Islet of Langerhans (tissue), 1 donor: ENCODE results near the gene USP35.

ENCODE experiments used
- FAIRE-seq: peaks from one replicate; lab custom pipeline; 2011; peaks lifted over from hg19 to GRCh38; lab: Jason Lieb, UNC

Gene USP35

DNA sequence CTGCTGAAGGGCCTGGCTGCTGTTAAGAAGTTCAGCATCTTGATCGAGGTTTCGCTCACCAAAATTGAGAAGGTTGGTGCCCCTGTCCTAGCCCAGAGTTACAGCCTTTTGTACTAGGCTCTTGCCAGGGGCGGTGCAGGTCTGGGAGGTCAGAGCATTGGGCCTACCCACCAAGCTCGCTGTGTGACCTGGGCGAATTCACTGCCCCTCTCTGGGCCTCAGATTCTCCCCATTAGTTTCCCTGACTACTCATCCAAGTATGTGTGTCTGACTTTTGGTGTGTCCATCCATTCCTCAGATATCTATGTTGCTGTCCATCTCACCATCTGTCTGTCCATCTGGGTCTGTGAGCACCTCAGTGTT lies 10.9 kb downstream of the USP35 start:
- FAIRE-seq = no peak

DNA sequence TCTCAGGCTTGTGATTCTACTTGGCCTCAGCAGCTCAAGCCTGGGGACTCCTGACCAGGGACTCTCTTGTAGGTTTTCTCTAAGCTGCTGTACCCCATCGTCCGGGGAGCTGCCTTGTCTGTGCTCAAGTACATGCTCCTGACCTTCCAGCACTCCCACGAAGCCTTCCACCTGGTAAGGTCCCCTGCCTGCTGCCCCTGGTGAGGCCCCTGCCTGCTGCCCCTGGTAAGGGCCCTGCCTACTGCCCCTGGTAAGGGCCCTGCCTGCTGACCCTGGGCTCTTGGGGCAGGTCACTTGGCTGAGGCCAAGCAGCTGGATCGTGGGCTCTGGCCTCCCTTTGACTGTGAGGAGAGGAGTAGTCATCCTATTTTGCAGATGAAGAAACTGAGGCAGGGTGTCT lies 11.3 kb downstream of the USP35 start:
- no peak for FAIRE-seq

DNA sequence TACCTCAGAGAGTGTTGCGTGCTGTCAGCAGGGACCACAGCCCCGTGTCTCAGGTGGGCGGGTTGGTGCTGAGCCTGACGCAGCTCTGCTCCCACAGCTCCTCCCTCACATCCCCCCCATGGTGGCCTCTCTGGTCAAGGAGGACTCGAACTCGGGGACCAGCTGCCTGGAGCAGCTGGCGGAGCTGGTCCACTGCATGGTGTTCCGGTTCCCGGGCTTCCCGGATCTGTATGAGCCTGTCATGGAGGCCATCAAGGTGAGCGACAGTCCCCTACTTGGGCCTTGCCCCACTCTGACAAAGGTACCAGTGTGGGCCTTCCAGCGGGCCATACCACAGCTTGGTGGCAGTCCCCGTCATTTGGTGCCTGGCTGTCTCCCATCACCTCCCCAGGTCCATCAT lies 11.8 kb downstream of the USP35 start:
- no peak for FAIRE-seq

DNA sequence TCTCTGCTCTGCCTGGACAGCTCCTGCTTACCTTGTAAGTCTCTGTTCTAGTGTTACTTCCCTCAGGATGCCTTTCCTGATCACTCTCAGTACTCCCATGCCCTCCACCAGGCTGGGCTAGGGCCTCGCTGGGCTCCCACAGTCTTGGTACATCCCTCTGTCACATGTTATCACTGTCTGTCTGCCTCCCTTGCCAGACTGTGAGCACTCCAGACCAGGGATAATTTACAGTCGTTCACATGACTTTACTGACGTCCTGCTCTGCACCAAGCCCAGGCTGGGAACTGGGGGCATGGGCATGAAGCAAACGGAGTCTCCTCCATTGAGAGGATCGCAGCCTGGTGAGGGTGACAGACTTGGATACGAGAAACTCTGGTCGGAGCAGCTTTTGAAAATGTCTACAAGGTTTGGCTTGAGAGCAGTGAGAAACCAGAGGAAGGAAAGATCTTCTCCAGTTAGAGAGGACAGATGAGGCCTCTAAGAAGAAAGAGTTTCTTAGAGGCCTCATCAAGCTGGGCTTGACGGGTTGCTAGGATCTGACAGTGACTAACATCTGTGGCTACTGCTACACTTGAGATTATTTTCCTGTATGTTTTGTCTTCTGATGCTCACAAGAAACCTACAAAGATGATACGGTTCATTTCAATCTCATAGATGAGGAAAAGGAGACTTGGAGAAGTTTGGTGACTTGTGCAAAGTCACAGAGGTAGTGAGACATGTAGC lies 12.5 kb downstream of the USP35 start:
- FAIRE-seq = no peak

DNA sequence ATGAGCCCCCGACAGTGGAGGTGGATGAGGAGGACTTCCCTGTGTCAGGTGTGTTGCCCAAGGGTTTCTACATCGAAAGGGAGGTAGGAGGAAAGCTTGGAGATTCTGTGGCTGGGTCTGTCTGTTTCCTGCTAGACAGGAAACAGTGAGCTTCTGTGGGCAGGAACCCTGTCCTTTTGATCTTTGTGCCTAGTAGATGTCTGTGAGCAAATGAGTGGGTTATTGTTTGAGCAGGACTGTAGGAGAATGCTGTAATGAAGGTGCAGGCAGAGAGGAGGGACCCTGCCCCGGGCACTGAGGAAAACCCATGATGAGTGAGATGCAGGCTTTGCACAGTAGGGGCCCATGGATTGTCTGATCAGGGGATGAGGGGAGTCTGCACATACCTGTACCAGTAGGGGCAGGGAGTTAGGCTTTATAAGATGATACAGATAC lies 14.0 kb downstream of the USP35 start:
- FAIRE-seq = no peak

DNA sequence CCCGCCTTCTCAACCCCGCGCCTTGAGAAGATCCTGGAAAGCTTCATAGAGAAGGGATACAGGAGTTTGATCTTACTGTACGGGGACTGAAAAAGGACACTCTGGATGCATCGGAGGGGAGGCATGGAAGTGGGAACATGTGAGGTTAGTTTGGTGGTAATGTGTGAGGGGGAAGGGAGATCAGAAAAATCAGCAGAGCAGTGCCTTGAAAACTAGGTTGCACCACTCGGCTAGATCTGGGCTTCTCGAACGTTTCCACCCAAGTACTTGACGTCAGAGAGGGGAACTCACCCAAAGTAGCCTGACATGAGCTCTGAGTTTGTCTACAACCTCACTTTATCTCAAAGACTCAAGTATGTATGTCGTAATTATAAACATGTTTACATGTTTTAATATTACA lies 14.5 kb downstream of the USP35 start:
- no peak for FAIRE-seq

DNA sequence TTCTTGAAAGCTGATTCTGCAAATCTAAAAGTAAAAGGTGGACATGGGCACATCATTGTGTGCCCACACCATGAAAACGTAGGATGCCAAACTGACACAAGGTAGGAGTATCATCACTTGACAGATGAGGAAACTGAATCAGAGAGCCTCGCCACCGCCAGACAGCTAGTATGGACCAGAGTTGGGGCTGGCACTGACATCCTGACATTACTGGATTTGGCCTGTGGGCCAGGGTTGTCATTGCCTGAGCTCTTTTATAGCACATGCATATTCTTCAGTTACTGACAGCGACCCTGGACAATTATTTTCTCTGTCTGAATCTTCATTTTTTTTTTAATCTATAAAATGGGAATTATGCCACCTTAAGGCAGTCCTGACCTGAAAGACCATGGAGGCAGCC lies 16.5 kb downstream of the USP35 start:
- no peak for FAIRE-seq

DNA sequence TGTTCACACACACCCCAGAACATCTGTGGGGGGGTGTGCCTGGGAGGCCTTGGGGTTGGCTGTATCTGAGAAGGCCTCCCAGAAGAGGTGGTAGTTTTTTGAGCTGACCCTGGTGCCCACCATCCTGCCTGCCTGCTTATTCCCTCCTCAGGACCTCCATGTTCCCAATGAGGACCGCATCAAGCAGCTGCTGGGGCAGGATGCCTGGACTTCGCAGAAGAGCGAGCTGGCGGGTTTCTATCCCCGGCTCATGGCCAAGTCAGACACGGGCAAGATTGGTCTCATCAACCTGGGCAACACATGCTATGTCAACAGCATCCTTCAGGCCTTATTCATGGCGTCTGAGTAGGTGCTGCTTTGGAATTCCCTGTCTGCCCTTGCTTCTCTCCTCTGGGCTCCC lies 17.0 kb downstream of the USP35 start:
- no peak for FAIRE-seq

DNA sequence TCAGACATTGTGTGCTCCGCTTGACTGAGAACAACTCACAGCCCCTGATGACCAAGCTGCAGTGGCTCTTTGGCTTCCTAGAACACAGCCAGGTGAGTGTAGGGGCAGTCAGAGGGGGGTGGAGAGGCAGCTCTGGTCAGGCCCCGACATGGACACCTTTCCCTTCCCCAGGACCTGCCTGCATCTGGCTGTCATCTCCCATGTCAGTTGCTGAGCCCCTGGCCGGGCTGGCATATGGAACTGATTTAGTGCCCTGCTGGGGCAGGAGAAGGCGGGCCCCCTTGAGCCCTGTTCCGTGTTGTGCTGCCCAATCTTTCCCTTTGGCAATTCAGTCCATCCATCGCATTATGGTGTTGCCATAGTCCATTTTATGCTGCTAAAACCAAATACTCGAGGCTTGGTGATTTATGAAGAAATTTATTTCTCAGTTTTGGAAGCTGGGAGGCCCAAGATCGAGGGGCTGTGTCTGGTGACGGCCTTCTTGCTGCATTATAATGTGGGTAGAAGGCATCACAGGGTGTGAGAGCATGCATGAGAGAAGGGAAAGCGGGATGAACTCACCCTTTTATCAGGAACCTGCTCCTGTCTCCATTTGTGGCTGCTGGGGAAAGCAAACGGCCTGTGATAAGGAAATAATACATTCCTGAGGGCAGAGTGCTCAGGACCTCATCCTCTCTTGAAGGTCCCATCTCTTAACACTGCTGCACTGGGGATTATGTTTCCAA lies 19.0 kb downstream of the USP35 start:
- FAIRE-seq = no peak

DNA sequence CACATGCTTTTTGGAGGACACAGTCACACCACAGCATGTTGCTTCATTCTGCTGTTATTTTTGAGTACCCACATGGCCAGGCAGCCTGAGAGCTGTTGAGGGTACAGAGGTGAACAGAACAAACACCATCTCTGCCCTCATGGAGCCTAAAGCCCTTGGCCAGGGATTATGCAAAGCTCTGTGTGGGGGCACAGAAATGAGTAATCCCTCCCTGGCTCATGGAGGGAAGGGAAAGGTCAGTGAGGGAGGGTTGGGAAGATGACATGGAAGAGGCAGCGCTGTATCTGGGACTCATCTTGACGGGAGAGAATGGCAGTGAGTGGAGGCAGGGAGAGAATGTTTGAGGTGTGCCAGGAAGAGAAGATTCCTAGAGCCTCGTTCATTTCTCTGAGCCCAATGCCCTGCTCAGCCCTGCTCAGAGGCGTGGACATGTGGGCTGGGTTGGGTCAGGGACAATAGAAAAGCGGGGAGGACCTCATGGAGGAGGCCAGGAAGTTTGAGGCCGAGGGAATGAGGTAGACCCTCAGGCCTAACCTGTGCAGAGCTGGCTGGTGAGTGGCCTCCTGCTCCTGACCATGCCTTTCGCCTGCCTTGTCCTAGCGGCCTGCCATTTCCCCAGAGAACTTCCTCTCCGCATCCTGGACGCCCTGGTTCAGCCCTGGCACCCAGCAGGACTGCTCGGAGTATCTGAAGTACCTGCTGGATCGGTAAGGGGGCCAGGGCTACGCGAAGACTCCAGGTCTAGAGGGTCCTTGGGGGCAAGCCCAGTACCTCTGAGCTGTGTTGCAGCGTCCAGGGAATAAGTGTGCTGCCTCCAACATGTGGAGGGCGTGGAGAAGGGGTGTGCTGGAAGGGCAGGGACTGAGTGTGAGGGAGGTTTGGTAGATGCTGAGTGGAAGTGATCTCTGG lies 19.8 kb downstream of the USP35 start:
- no peak for FAIRE-seq

DNA sequence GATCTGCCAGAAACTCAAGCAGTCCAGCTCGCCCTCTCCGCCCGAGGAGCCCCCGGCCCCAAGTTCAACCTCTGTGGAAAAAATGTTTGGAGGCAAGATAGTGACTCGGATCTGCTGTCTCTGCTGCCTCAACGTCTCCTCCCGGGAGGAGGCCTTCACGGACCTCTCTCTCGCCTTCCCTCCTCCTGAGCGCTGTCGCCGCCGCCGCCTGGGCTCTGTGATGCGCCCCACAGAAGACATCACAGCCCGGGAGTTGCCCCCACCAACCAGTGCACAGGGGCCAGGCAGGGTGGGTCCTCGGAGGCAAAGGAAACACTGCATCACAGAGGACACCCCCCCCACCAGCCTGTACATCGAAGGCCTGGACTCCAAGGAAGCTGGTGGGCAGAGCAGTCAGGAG lies 20.8 kb downstream of the USP35 start:
- FAIRE-seq = no peak

DNA sequence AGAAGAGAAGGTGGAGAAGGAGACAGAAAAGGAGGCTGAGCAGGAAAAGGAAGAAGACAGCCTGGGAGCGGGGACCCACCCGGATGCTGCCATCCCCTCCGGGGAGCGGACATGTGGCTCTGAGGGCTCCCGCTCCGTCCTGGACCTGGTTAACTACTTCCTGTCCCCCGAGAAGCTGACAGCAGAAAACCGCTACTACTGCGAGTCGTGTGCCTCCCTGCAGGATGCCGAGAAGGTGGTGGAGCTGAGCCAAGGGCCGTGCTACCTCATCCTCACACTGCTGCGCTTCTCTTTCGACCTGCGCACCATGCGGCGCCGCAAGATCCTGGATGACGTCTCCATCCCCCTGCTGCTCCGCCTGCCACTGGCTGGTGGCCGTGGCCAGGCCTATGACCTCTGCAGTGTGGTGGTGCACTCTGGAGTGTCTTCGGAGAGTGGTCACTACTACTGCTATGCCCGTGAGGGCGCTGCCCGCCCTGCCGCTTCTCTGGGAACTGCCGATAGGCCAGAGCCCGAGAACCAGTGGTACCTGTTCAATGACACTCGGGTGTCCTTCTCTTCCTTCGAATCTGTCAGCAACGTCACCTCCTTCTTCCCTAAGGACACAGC lies 21.4 kb downstream of the USP35 start:
- FAIRE-seq = no peak

DNA sequence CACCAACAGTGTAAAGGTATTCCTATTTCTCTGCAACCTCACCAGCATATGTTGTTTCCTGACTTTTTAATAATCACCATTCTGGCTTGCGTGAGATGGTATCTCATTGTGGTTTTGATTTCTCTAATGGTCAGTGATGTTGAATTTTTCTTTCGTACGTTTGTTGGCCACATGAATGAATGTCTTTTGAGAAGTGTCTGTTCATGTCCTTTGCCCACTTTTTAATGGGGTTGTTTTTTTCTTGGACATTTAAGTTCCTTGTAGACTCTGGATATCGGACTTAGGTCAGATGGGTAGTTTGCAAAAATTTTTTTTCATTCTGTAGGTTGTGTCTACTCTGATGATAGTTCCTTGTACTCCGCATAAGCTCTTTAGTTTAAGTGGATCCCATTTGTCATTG lies 22.8 kb downstream of the USP35 start:
- no peak for FAIRE-seq

DNA sequence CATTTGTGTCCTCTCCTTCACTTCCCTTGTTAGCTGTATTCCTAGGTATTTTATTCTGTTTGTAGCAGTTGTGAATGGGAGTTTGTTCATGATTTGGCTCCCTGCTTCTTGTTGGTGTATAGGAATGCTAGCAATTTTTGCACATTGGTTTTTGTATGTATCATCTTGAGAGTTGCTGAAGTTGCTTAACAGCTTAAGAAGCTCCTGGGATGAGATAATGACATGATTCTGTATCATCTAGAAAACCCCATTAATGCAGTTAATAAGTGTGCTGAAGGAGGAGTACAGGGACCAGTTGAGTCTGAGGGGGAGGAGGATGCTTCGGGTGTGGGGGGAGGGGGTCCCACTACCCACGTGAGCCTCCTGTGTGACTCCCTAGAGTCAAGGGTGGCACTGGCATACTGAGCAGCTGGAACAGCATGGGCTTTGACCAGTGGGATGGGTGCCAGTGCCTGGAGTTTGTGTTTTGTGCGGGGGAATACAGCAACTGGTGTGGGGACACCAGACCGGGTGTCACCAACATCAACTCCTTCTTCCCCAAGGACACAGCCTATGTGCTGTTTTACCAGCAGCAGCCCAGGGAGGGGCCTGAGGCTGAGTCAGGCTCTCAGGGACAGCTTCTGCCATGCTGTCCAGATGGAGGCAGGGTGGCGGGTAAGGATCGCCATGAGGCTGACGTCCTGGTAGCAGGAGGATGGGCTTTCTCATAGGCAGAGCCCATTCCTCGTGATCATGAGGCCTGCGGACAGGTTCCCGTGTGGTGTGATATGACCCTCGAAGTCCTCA lies 24.1 kb downstream of the USP35 start:
- FAIRE-seq = no peak

DNA sequence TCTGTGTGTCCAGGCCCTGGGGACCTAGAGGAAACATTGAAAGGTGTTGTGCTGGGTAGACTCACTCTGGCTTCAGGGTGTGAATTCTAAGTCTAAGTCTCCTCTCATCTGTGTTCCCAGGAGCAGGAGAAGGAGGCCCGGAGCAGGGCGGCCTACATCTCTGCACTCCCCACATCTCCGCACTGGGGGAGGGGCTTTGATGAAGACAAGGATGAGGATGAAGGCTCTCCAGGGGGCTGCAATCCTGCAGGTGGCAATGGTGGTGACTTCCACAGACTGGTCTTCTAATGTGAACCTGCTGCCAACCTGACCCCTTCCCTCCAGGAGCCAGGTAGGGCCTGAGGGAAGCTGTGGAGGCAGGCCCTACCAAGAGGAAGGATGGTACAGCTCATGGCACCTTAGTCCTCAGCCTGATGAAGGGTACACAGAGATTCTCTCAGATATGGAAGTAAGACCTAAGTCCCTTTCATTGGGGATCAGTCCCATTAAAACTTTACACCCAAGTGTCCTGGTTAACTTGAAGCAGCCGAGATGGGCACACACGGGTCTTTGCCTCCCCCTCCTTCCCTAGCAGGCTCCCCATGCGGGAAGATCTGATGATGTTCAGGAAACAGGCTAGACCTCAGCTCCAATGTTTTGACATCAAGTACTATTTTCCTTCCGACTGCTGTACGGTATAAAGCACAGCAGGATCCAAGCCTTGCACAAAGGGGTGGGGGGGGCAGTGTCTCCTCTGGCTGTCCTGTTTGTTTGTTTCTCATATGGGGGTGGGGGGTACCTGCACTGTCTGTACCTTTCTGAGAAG lies 25.0 kb downstream of the USP35 start:
- no peak for FAIRE-seq

DNA sequence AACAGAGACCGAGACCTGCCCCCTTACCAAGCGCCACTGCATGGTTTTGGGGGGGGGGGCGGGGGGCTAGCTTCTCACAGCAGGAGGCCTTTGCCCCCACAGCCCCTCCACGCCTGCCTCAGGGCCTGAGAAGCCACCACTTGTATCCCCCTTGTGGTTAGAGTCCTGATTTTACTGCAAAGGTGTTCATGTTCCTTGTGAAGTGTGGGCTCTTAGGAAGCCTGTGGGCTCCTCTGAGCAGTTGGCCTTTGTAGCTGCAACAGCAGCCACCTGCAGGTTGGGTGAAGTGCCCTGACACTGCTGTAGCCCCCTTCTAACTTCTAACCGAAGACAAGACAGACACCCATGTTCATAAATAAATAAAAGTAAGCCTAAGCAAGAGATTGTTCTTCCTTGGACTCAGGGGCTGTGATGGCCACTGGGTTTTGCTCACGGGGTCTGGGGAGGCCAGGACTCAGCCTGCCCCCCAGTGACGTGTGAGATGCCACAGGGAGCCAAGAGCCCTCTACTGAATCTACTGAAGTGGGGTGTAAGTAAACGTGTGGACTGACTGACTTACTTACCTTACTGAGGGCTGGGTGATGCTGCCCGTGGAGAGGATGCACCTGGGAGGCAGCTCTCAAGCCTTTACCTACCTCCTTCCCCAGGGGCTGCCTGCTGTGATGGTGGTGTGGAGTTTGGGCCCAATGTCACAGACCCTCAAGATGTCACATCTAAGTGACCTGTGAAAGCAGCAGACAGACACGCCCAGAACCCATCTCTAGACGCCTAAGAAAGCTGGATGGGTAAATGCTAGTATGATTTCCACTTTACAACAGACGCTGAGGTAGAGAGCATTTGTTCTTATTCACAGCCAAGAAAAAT lies 25.8 kb downstream of the USP35 start:
- no peak for FAIRE-seq

DNA sequence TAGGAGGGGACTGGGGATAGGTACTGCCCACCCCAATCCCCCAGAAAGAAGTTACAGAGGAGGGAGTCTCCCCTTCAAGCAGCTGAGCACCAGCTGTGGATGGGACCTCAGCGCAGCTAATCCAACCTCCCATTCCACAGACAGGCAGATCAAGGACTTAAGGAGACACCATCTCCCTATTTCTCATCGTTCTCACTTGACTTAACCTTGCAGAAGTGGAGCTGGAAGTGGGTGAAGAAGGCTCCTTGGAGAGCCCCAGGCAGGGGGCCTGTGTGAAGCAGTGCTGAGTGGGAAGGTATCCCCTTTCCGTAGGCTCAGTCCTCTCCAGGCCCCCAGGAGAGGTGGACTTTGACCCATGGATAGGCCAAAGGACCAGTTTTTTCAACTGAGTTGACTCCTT lies 27.3 kb downstream of the USP35 start:
- FAIRE-seq = no peak

DNA sequence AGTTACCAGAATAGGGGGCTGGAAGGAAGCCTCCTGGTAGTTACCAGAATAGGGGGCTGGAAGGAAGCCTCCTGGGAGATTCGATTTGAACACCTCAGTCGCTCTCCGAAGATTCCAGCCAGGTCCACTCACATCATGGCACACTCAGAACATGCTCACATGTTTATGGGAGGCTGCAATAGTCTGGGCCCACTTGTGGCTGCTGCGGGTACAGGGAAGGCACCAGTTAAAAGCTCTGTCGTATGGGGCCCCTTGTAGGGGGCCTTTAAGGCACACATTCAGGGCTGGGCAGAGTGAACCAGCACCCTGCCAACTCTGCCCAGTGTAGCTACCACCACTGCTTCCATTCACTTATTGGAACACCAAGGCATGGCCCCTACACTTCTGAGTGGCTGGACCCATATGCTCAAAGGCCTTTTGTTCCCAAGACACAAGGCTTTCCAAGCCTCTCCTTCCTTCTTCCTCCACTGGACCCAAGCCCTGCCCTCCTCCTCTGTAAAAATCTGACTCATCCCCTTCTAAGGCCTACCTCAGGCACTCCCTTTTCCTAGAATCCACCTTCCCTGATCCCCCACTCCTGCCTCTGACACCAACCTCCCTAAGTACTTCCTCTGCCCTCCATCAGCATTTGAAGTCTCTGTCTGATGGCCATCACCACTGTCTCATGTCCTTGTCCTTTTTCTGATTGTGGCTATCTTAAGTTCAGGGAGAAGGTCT lies 28.0 kb downstream of the USP35 start:
- no peak for FAIRE-seq
